HEK293T (cell line): ENCODE data around the gene MRC1.

ENCODE experiments used
- BHLHE40 ChIP-seq: fragments of 450-650 bp; IDR thresholded peaks from 2 replicates; pipeline ENCODE4 v1.6.1; 2016; ENCODE audit warnings: mild to moderate bottlenecking, moderate library complexity, borderline replicate concordance
- FOXM1 ChIP-seq: fragments of 450-650 bp; IDR thresholded peaks from 2 replicates; pipeline ENCODE4 v1.6.1; 2017; ENCODE audit warnings: mild to moderate bottlenecking, borderline replicate concordance
- HDGF ChIP-seq: fragments of 450-650 bp; IDR thresholded peaks from 2 replicates; pipeline ENCODE4 v1.6.1; 2017; ENCODE audit warnings: antibody characterized with exemption, borderline replicate concordance
- LEF1 ChIP-seq: fragments of 450-650 bp; IDR thresholded peaks from 2 replicates; pipeline ENCODE4 v1.6.1; 2017; ENCODE audit warnings: mild to moderate bottlenecking, borderline replicate concordance
- NFRKB ChIP-seq: fragments of 450-650 bp; IDR thresholded peaks from 2 replicates; pipeline ENCODE4 v1.6.1; 2016; ENCODE audit warnings: mild to moderate bottlenecking, moderate library complexity
- PKNOX1 ChIP-seq: fragments of 450-650 bp; IDR thresholded peaks from 2 replicates; pipeline ENCODE4 v1.6.1; 2016
- ZNF384 ChIP-seq: fragments of 450-650 bp; IDR thresholded peaks from 2 replicates; pipeline ENCODE4 v1.6.1; 2016

- TF ChIP-seq ZNF384 (no peak), BHLHE40 (no peak), FOXM1 (no peak), LEF1 (no peak), NFRKB (no peak), HDGF (no peak), PKNOX1 (no peak)
These were observed 25.4 kb upstream of the MRC1 start for GRCh38 chr10:17783751-17784150.
